HEK293T (cell line): ENCODE results near the gene NPAS3.

ENCODE experiments used
- FOXK2 ChIP-seq: fragments of 450-650 bp; IDR thresholded peaks from 2 replicates; pipeline ENCODE4 v1.6.1; 2016; ENCODE audit warnings: mild to moderate bottlenecking
- HDGF ChIP-seq: fragments of 450-650 bp; IDR thresholded peaks from 2 replicates; pipeline ENCODE4 v1.6.1; 2017; ENCODE audit warnings: antibody characterized with exemption, borderline replicate concordance
- L3MBTL2 ChIP-seq: fragments of 450-650 bp; conservative IDR thresholded peaks from 2 replicates; pipeline ENCODE4 v1.6.1; 2016; ENCODE audit warnings: mild to moderate bottlenecking
- SP1 ChIP-seq: fragments of 450-650 bp; IDR thresholded peaks from 2 replicates; pipeline ENCODE4 v1.6.1; 2017

- TF ChIP-seq SP1 (no peak), HDGF (no peak), FOXK2 (no peak), L3MBTL2 (no peak)
These were observed 857.7 kb downstream of the NPAS3 start for GRCh38 chr14:33796356-33796755.
